Stomach (tissue), 4 donors: Measurements from ENCODE around the gene TMTC1.

ENCODE experiments used
- POLR2A ChIP-seq, 4 donors: fragments of 450-650 bp; IDR thresholded peaks; one replicate each; pipeline ENCODE4 v1.6.1; 2016; ENCODE audit warnings: antibody characterized with exemption in 4 of 4, control low read depth in 2 of 4, mild to moderate bottlenecking in 1 of 4, moderate library complexity in 1 of 4
- POLR2AphosphoS5 ChIP-seq, 3 donors: sonication (generic); formaldehyde crosslinking; IDR thresholded peaks; one replicate each; pipeline ENCODE4 v1.6.1; 2016; ENCODE audit warnings: antibody characterized with exemption in 3 of 3
- TF ChIP-seq, protein P1 (sequence below), 7 experiments: fragments of 450-650 bp in 4 of 7; fragments of 200-600 bp in 3 of 7; sonication (generic) in 3 of 7; IDR thresholded peaks; one replicate each; pipeline ENCODE4 v1.5.1; 2016 to 2019; ENCODE audit warnings: antibody characterized with exemption in 7 of 7, control low read depth in 2 of 7, mild to moderate bottlenecking in 1 of 7

- TF ChIP-seq, protein P1, sequence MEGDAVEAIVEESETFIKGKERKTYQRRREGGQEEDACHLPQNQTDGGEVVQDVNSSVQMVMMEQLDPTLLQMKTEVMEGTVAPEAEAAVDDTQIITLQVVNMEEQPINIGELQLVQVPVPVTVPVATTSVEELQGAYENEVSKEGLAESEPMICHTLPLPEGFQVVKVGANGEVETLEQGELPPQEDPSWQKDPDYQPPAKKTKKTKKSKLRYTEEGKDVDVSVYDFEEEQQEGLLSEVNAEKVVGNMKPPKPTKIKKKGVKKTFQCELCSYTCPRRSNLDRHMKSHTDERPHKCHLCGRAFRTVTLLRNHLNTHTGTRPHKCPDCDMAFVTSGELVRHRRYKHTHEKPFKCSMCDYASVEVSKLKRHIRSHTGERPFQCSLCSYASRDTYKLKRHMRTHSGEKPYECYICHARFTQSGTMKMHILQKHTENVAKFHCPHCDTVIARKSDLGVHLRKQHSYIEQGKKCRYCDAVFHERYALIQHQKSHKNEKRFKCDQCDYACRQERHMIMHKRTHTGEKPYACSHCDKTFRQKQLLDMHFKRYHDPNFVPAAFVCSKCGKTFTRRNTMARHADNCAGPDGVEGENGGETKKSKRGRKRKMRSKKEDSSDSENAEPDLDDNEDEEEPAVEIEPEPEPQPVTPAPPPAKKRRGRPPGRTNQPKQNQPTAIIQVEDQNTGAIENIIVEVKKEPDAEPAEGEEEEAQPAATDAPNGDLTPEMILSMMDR (IDR thresholded peaks at IDR 0.05), result no peak
- TF ChIP-seq POLR2AphosphoS5 (IDR thresholded peaks at IDR 0.05) (no peak), POLR2A (IDR thresholded peaks at IDR 0.05) (no peak)
Observed at GRCh38 chr12:29516431-29516875, 267.3 kb downstream of the TMTC1 start.
